ENCODE results near the gene PRKN.

- no peak for TF ChIP-seq GATA2 (IDR thresholded peaks at IDR 0.05; ENCODE audit: low read depth, low read length)
- no peak for TF ChIP-seq GATA3 (IDR thresholded peaks at IDR 0.05; ENCODE audit: low read depth, low read length)
Observed at GRCh38 chr6:162438980-162439379, 288.6 kb downstream of the PRKN start.
